Lower leg skin (tissue), 4 donors: ENCODE data around the gene WNT7B. TPM values are rescaled to one million over a fixed set of nuclear protein-coding genes. Genes with fewer than 3 reads are reported as not detected.
"Not testable (repeated sequence)": the region's sequence is repeated elsewhere in the genome, so short reads cannot be mapped to it uniquely, and the experiment has no call there.

Source experiments
- DNase-seq, 2 donors: peaks; one replicate each; pipeline ENCODE4 v3.0.0-alpha.2; 2019; ENCODE audit warnings: low spot score in 2 of 2
- H3K4me3 ChIP-seq: fragments of 200-600 bp; sonication (generic); 2 replicates; pipeline ENCODE4 v1.5.1; 2017; ENCODE audit warnings: mild to moderate bottlenecking, low read depth; ENCODE audit not compliant: poor library complexity, severe bottlenecking
- CTCF ChIP-seq, 3 donors: fragments of 450-650 bp; IDR thresholded peaks; one replicate each; pipeline ENCODE4 v1.5.1; 2016; ENCODE audit warnings: antibody characterized with exemption in 3 of 3, mild to moderate bottlenecking in 3 of 3, moderate library complexity in 2 of 3
- POLR2A ChIP-seq, 2 donors: fragments of 450-650 bp; IDR thresholded peaks; one replicate each; pipeline ENCODE4 v1.6.1; 2016 to 2017; ENCODE audit warnings: antibody characterized with exemption in 2 of 2, mild to moderate bottlenecking in 1 of 2, moderate library complexity in 1 of 2
- WGBS, 2 donors: methylation state at CpG; one replicate each; pipeline ENCODE4 v1.1.5; 2018; 5-methylcytosine and 5-hydroxymethylcytosine counted together
- intact Hi-C: fragments of 100-400 bp; cut with DNase I; formaldehyde crosslinking; loops from one replicate; pipeline ENCODE4 v1.15.0; 2023; ENCODE audit warnings: low total_unique reads
- total RNA-seq, 4 donors: library from RNA; depleted of rRNA; stranded (reverse); fragments of >200 nt; gene quantifications; one replicate each; pipeline ENCODE4 v1.1.0, GENCODE V29; 2016

Gene WNT7B
- total RNA-seq, 4 donors from 2014 or later, result 26.4 to 39.9 (median 33.9) TPM

- 19 to 23% methylated on average over 21 to 28 of the region's 36 CpGs for WGBS, 2 donors
- TF ChIP-seq POLR2A (IDR thresholded peaks at IDR 0.05) (no peak), CTCF (IDR thresholded peaks at IDR 0.05) (no peak)
- intact Hi-C loops, result no loop called here
- no peak overlapping the region for H3K4me3 ChIP-seq
- DNase-seq, result peak; percentile 68 to 94
These were observed 30.3 kb upstream of the WNT7B start for GRCh38 chr22:46007003-46007847.

DNA sequence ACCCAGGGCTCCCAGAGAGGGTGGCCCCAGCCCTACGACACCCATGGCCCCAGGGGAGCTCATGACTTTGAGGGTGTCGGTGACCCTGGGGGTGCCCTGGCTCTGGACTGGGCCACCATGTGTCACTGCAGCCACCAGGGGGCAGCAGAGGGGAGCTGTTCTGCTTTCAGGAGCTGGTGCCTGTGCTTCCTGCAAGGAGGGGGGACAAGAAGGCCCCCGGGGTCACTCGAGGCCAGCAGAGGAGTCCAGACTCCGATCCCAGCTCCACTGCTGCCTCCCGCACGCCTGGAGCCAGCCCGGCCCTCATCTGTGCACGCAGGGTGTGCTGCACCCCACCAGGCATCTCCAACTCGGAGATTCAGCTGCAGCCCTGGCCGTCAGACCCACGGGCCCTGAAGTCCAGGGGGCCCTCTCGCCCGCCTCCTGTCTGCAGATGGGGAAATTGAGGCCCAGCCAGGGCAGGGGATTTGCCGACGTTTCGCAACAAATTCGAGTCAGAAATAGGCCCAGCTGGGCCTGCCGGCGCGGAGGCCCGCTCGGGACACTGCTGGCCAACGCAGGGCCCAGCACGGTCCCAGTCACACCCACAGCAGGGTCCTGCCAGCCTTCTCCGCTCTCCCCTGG lies 29.5 kb upstream of the WNT7B start:
- no peak for TF ChIP-seq POLR2A (IDR thresholded peaks at IDR 0.05)
- peak in 2 of 3 donors; percentile 43 to 96 for TF ChIP-seq CTCF (IDR thresholded peaks at IDR 0.05)
- intact Hi-C loops, result no loop called here
- peak; percentile 90 to 99 for DNase-seq
- no peak overlapping the region for H3K4me3 ChIP-seq
- WGBS, 2 donors, result 0 to 2% methylated on average over 2 to 10 of the region's 26 CpGs

DNA sequence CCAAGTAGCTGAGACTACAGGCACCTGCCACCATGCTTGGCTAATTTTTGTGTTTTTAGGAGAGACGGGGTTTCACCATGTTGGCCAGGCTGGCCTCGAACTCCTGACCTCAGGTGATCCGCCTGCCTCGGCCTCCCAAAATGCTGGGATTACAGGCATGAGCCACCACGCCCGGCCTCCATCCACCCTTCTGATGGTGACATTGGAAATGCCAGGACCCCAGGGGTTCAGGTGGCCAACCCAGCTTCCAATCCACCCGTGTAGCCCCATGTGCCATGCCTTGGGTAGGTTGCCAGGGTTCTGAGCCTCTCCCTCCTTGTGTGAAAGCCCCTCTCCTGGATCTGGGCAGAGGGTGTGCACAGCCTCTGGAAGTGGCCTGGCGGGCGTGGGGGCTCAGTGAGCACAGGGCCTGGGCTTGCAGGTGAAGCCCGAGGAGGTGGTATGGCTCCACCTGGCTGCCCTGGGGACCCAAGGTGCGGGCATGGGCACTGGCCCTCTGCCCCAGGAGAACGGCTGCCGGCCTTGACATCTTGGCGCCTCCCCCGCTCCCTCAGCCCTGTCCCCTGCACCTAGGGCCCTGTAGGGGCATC lies 28.2 kb upstream of the WNT7B start:
- intact Hi-C loops, result loop anchor here (1.0 kb wide), 1 partner anchor 115 kb away; no protein-coding TSS in a partner anchor
- 87 to 90% methylated on average over 15 of the region's 15 CpGs for WGBS, 2 donors
- not testable (repeated sequence) for DNase-seq, H3K4me3 ChIP-seq

DNA sequence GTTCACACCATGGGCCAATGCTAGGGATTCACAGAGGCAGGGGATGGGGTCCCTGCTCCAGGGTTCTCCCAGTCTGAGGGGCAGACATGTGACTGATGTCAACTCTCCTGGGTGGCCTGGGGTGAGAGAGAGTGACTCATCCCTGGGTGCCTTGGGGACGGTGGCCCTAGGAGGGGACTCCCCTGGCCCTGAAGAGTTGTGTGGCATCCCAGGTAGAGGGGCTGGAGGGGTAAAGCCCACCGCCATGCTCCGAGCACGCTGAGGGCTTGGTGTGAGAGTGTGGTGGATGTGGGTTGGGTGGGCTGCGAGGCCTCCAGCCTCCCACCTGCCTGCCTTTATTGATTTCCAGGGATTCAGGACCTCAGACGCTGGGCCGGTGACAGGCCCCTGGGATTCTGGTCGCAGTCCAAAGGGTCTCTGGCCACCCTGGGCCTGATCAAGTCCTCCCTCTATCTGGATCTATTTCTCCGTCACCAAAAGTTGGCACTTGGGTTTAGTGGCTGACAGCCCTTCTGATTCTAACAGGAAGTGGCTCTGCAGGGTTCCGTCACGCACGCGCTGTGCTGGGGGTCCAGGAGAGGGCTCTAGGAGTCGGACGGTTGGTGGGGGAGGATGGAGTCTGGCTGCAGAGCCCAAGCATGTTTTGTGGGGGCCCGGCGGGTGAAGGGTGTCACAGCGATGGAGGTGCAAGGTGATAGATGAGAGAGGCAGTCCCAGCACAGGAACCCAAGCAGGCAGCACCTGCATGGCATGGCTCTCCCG lies 27.3 kb upstream of the WNT7B start:
- TF ChIP-seq CTCF (IDR thresholded peaks at IDR 0.05) (no peak), POLR2A (IDR thresholded peaks at IDR 0.05) (no peak)
- WGBS, 2 donors, result 80 to 84% methylated on average over 19 of the region's 19 CpGs
- intact Hi-C loops, result no loop called here
- H3K4me3 ChIP-seq, result no peak overlapping the region
- no peak for DNase-seq

- DNase-seq, result no peak
- WGBS, 2 donors, result 86 to 87% methylated on average over 20 to 24 of the region's 24 CpGs
- intact Hi-C loops, result no loop called here
- TF ChIP-seq CTCF (IDR thresholded peaks at IDR 0.05) (no peak), POLR2A (IDR thresholded peaks at IDR 0.05) (no peak)
- no peak overlapping the region for H3K4me3 ChIP-seq
These were observed 26.5 kb upstream of the WNT7B start for GRCh38 chr22:46003271-46004091.
